Measurements from ENCODE around the gene AGAP3.

The AGAP3 gene

DNA sequence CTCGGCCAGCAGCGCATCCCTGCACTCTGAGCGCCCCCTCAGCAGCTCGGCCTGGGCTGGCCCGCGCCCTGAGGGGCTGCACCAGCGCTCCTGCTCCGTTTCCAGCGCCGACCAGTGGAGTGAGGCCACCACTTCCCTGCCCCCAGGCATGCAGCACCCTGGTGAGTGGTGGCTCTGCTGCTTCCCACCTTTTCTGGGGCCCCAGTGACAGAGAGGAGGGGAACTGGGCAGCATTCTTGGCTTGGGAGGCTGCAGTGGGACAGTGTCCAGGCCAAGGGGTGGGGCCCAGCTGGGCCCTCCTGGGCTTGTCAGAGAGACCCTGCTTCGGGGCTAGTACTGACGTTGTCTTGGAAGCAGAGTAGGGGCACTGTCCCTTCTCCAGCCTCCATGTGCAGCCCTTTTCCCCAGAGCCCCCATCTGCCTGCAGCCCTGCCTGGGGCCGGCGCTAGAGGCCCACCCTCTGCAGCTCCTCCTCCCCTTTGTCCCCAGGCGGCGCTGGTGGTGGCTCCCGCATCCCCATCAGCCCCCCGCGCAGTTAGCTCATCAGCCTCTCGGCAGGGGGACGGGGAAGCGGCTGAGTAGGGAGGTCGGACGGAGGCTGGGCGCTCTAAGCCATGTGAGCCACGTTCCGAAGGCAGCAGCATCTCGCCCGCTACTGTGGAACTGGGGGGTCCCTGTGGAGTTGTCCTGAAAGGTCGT, 52.0 kb downstream of the AGAP3 start:
- no peak for DNase-seq

- DNase-seq, result no peak
Measured at GRCh38 chr7:151139071-151139790, 53.0 kb downstream of the AGAP3 start.

DNA sequence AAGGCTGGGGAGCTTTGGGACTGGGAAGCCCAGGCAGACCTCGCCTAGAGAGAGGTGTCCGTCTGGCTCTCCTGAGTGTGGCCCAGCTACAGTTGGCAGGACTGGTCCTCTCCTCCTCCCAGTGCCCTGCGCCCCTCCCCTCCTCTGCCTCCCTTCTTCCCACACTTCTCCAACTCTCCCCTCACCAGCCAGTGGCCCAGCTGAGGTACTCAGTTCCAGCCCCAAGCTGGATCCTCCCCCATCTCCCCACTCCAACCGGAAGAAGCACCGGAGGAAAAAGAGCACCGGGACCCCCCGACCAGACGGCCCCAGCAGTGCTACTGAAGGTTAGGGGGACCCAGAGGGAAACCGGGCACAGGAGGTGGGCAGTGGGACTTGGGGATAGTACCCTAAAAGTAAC, 53.5 kb downstream of the AGAP3 start:
- DNase-seq, result no peak

GRCh38 chr7:151140826-151141225, 54.6 kb downstream of the AGAP3 start:
- no peak for DNase-seq

GRCh38 chr7:151141311-151141854, 55.1 kb downstream of the AGAP3 start:
- no peak for DNase-seq

- no peak for DNase-seq
Measured at GRCh38 chr7:151141855-151142685, 55.8 kb downstream of the AGAP3 start.

DNA sequence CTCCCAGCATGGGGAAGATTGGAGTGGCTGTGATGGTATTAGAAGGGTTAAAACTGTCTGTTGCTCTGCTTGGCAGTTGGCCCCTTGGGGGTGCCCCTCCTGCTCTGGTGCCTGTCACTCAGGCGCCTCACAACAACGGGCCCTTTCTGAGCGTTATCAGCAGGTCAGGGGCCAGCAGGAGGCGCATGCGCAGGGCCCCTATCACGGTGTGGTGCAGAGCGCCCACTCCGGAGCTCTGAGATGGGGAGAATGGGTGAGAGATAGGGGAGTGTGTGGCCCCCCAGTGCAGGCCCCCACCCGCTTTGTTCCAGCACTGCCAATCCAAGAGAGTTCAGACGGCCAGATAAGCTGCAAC, 56.4 kb downstream of the AGAP3 start:
- DNase-seq, result no peak

- no peak for DNase-seq
Measured at GRCh38 chr7:151143261-151144015, 57.2 kb downstream of the AGAP3 start.

DNA sequence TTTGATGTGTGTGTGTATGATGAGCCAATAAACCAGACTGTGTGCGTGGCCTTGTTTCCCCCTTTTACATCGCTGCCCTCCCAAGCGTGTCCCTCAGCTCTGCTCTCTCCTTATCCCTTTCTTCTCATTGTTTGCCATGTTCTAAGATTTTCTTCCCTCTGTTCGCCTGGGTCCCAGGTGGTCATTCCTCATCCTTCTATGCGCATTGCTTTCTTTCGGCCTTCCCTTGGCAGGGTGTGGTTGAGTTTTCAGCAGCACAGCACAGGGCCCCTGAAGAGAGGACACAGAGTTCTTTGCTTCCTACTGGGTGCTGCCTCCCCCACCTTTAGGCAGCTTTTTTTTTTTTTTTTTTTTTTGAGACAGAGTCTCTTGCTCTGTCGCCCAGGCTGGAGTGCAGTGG, 58.1 kb downstream of the AGAP3 start:
- no peak for DNase-seq

GRCh38 chr7:151146761-151147160, 60.5 kb downstream of the AGAP3 start:
- DNase-seq, result no peak

DNA sequence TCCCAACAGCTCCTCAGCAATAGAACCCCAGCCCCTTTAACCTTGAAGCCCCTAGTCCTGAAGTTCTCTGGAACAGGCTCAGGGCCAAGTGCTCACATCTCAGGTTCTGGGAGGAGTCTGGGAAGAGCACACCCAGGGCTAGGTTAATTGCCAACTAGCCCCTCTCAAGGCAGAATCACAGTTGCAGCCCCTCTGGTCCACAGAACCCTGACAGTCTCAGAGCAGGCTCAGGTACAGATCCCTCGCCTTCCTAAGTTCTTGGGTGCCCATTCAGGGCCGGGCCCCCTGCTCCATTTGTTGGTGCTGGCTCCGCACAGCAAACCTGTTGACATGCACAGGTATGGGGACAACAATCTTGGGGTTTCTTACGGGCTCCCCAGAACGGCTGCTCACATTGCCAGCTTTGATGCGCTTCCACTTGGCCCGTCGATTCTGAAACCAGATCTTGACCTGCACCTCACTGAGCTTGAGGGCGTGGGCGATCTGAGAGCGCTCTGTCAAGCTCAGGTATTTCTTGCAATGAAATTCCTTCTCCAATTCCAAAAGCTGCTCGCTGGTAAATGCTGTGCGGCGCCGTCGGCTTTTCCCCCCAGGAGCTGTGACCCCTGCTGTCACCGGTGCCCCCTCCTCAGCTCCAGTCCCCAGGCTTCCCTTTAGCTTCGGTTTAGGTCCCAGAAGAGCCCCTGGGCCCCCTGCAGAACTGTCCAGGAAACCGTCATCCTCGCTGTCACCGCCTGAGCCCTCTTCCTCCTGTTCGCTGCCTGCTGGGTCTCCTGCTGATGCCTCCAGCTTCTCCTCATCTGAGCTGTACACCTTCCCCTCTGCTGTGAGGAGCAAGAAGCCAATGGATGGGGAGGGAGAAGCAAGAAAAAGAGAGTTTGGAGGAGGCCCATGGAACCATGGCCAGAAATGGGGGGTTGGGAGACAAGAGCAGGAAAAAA, 62.3 kb downstream of the AGAP3 start:
- no peak for DNase-seq

- DNase-seq, result no peak
Measured at GRCh38 chr7:151150388-151150787, 64.1 kb downstream of the AGAP3 start.

- no peak for DNase-seq
Measured at GRCh38 chr7:151152643-151153513, 66.6 kb downstream of the AGAP3 start.

GRCh38 chr7:151157645-151158329, 71.5 kb downstream of the AGAP3 start:
- DNase-seq, result no peak

DNA sequence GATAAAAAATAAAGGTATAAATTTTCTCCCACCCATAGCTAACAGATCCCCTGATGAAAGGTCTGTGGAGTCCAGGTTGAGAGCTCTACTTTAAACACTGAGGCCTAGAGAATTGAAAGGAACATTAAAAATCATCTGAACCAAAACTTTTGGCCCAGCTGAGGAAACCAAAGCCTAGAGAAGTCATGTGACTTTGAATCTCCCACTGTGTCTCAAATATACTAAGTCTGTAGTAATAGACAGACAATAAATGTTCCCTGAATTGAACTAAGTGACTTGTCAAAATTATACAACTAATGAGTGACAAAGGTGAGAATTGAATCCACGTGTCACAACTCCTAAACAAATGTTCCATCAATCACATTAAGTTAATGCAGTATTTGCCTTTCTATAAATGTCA, 75.5 kb downstream of the AGAP3 start:
- DNase-seq, result no peak

- DNase-seq, result no peak
Measured at GRCh38 chr7:151166629-151167196, 80.4 kb downstream of the AGAP3 start.

DNA sequence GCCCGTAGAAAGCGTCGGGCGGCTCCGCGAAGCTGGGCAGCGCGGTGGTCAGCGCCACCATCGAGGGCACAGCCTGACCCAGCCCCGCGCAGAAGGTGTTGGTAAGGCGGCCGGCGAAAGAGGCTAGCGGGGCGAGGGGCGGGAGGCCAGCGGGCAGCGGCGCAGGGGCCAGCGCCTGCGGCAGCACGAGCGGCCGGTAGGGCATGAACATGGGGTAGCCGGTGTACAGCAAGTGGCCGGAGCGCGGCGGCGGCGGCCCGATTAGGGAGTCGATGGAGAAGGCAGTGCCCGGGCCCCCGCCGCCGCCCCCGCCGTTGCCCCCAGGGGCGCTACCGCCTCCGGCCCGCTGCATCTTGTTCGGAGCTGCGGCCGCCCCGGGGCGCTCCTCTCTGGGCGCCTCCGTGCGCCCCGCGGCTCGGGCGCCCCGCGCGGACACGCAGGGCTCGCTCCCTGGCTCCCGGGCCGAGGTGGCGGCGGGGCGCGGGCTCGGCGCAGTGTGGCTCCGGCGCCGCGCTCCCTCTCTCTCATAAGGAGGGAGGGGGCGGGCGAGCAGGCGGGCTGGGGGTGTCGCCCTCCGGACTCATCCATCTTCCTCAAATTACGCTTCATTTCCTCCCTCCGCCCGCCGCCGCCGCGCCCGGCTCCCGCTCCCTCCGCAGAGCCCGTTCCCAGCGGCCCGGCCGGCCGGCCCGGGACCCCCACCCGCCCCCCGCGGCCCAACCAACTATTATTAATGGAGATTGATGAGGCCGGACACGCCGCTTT, 81.1 kb downstream of the AGAP3 start, which contains the start of gene GBX1:
Gene GBX1, minus strand, starts transcription at position 498 of the 765 bp plus-strand sequence. Its CDS starts 146 bp downstream, at position 352.
- no peak for DNase-seq

DNA sequence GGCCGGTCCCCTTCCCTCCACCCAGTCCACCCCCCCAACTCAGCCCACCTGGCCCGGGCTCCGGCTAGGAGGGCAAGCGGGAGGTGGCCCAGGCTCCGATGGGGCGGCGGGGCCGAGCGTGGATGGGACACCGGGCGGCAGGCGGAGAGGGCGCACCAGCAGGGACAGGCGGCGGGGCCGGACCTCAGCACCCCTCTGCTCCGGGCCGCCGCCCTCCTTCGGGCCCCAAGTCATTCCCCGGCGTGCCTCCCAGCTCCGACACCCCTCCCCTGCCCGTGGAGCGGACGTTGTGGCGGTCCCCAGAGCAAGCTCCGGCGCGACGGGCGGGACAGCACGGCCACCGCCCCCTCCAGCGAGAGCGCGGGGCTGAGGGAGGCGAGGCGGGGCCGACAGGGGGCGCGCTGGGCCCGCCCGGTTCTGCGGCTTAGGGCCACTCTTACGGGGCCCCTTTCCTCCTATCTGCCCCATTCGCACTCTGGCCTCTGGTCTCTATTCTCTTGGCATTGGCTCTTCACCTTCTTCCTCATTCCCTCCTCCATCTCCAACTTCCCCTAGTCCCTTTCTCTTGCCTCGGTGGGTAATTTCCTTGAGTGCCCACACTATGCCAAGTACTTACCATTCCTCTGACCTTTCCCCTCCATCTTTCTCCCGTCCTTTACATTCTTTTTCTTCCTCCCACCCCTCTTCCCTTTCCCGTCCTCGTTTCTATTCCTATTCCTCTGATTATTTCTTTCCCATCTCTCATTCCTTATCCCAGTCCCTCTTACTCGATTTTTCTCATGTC, 81.9 kb downstream of the AGAP3 start:
- DNase-seq, result no peak

Data from fibroblast of skin of right biceps (primary cell).